Stimulated activated CD4-positive, alpha-beta T cell treated with anti-CD3 and anti-CD28 coated beads, TNF-alpha, amount 100 ng/mL, for 1 hour (primary cell): ENCODE results near the gene KMO.

Experiments used
- DNase-seq, 3 donors: peaks; one replicate each; pipeline ENCODE4 v3.0.0-alpha.2; 2020; ENCODE audit warnings: low read depth in 3 of 3, low spot score in 1 of 3

KMO gene

GRCh38 chr1:241627453-241628259, 95.5 kb downstream of the KMO start:
- DNase-seq, result no peak

DNA sequence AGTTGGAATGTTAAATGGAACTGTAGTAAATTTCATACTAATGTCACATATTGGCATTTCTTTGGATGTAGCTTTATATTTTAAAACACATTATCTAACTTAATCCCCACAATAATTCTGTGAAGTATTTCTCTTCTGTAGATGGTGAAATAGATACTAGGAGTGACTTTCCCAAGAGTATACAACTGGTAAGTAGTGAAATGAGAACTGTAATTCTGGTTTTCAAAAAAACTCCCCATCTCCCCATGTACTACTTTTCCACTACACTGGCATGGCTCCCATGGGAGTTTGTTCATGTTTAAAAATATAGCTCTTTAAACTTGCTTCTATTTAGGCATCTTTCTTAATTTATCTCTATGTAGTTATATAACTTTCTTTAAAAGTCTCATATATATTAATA, 97.8 kb downstream of the KMO start:
- no peak for DNase-seq

GRCh38 chr1:241630476-241630875, 98.3 kb downstream of the KMO start:
- DNase-seq, result no peak

- no peak for DNase-seq
Observed at GRCh38 chr1:241630899-241631298, 98.7 kb downstream of the KMO start.

DNA sequence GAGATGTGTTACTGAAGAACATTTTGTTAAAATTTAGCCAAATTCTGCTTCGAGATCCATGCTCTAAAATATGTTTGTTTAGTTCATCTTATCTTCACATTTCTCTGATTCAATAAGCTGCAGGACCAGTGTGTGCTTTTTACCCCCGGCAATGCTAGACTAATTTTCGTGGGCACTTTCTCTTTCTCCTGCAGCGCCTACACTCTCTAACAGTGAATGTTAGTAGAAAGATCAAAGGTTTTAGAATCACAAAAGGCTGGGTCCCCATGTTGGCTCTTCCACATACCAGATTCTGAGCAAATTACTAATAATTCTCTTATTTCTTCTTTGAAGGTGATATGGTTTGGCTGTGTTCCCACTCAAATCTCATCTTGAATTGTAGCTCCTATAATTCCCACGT, 99.5 kb downstream of the KMO start:
- DNase-seq, result no peak

GRCh38 chr1:241632987-241633386, 100.8 kb downstream of the KMO start:
- no peak for DNase-seq

DNA sequence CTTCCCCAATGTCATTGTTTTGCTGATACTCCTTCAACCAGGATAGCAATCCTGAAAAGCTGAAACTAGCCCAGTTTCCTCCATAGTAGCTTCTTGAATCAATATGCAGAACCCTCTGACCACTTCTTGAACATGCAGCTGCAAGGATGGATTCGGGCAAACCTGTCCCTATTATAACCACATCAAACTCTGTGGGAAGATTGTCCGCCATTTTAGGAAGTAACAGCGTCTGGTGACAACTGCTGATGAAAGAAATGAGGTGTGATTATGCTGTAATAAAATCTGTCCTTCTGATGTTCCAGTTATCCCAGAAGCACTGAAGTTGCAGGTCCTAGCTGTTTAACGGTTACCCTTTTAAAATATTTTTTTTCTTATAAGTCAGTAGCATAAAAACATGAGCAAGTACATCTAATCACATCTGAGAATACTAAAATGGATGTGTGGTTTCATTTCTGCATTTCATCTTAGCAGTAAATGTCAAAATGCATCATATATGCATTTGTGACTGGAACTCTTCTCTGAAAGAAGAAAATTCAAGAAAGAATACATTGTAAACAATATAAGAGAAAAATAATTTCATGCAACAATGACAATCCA, 103.5 kb downstream of the KMO start:
- no peak for DNase-seq

- no peak for DNase-seq
Observed at GRCh38 chr1:241636291-241636690, 104.1 kb downstream of the KMO start.

DNA sequence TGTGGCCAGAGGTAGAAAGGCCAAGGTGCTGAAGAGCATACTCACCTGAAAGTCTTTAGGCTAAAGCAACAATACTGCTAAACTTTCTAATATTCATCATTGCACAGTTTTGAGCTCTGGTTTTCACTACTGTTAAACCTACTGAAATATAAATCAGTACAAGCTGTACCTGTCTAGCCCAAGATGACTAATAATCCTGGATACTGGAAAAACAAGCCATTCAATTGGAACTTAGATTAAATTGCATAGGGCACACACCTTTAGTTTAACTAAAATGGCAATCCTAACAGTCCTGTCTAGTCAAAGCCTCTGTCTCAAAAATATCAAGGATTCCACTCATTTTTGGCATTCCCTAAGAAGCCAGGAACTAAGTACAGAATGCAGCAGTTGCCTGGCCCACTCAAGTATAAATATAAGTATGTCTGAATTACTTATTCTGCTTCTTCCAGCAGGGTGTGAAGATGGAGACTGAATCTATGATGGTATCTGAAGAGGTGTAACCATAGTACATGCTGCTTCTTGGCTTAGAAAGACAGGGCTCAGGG, 104.9 kb downstream of the KMO start:
- no peak for DNase-seq

DNA sequence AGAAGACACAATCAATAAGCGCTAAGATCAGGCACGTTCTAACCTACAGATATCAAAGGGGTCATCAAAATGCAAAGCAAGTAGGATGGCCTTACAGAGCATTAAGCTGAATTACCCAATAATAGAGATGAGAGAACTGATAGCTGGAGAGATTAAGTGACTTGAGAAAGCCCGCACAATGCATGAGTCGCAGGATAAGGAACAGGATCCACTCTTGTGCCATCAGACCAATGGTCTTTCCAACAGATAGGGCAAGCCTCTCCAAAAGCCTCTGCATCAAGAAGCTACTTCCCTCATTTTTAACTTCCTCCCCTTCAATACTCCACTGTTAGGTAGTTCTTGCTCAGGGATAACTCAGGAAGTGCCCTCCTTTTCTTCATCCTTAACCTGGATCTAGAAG, 105.4 kb downstream of the KMO start:
- DNase-seq, result no peak

DNA sequence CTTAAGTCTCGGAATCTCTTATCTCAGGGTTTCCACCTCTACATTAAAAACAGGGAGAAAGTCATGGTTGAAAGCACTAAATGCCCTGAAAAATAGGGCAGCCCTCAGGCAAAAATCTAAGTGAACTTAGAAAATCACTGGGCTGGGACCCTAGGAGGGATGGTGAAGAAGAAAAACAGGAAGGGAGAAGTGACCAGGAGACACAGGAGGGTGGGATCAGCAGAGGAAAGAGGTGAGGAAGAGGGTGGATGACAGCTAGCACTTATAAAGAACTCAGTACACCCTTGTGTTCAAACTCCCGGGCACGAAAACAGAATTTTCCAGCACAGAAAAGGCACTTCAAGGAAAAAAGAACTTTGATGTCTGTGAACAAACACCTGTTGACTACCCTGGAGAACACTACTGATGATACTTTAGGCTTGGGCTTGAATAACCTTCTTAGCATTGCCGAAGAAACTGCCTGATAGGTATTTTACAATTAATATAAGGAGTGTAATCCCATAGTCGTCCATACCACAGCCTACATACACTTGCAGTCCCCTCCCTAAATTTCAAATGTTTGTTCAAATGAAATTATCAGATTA, 106.0 kb downstream of the KMO start:
- DNase-seq, result no peak

- DNase-seq, result no peak
Observed at GRCh38 chr1:241638909-241639622, 106.9 kb downstream of the KMO start.

GRCh38 chr1:241639623-241640148, 107.5 kb downstream of the KMO start:
- peak in 1 of 3 donors; percentile 12 for DNase-seq

GRCh38 chr1:241640149-241640866, 108.1 kb downstream of the KMO start, which contains the start of the genes CHML and OPN3:
Gene CHML, minus strand, starts transcription at chr1:241640369. Its CDS starts 4,603 bp downstream, at chr1:241635766.
Gene OPN3, minus strand, starts transcription at chr1:241640369. Its CDS starts 115 bp downstream, at chr1:241640254.
- peak; percentile 77 to 93 (median 83) for DNase-seq

- no peak for DNase-seq
Observed at GRCh38 chr1:241640867-241641622, 108.9 kb downstream of the KMO start.

- DNase-seq, result no peak
Observed at GRCh38 chr1:241641773-241642592, 109.8 kb downstream of the KMO start.

GRCh38 chr1:241642593-241642944, 110.4 kb downstream of the KMO start:
- no peak for DNase-seq

- DNase-seq, result no peak
Observed at GRCh38 chr1:241644259-241644658, 112.1 kb downstream of the KMO start.

- no peak for DNase-seq
Observed at GRCh38 chr1:241645199-241645598, 113.0 kb downstream of the KMO start.
